ENCODE measurements around the gene DYRK2.

DYRK2 gene

GRCh38 chr12:67645601-67646000 lies 2.9 kb upstream of the DYRK2 start:
- no peak for DNase-seq
- no peak for TF ChIP-seq CTCF (IDR thresholded peaks at IDR 0.05)
- Histone ChIP-seq H3K27ac (no peak overlapping the region), H3K4me1 (peaks cover 0 to 5% (median 1%) of the 10 kb centered on the region in 4 donors), H3K27me3 (no peaks in the 10 kb centered on the region), H3K9me3 (no peaks in the 10 kb centered on the region), H3K36me3 (no peaks in the 10 kb centered on the region), H3K4me3 (no peak overlapping the region)
- intact Hi-C loops (cut with DNase I; ENCODE audit: low total_unique reads) = loop anchor here (5.0 to 10.0 kb wide), 2 partner anchors 201 to 297 kb away; no protein-coding TSS in a partner anchor

DNA sequence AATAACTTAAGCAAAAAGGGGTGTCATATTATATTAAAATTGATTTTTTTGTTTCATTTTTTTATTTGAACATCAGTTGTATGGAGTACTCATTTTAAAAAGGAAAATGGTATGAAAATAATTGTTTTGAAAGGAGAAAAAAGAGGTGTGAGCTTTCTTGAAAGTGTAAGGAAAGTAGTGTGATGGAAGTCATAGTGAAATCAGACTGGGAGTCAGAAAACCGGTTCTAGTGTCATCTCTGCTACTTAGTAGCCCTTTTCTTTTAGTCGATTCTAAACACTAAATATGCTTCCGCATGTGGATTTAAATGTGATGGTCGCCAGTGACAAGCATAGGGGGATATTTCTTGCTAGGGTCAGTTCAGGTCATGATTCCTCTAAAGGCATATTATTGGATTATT lies 1.8 kb upstream of the DYRK2 start:
- H3K36me3 ChIP-seq = no peaks in the 10 kb centered on the region
- H3K9me3 ChIP-seq = no peaks in the 10 kb centered on the region
- intact Hi-C loops (cut with DNase I; ENCODE audit: low total_unique reads) = loop anchor here (5.0 to 10.0 kb wide), 2 partner anchors 202 to 296 kb away; no protein-coding TSS in a partner anchor
- H3K4me3 ChIP-seq = no peak overlapping the region
- peaks cover 0 to 14% (median 10%) of the 10 kb centered on the region in 4 donors for H3K4me1 ChIP-seq
- no peak overlapping the region for H3K27ac ChIP-seq
- no peak for DNase-seq
- no peak for TF ChIP-seq CTCF (IDR thresholded peaks at IDR 0.05)
- no peaks in the 10 kb centered on the region for H3K27me3 ChIP-seq

DNA sequence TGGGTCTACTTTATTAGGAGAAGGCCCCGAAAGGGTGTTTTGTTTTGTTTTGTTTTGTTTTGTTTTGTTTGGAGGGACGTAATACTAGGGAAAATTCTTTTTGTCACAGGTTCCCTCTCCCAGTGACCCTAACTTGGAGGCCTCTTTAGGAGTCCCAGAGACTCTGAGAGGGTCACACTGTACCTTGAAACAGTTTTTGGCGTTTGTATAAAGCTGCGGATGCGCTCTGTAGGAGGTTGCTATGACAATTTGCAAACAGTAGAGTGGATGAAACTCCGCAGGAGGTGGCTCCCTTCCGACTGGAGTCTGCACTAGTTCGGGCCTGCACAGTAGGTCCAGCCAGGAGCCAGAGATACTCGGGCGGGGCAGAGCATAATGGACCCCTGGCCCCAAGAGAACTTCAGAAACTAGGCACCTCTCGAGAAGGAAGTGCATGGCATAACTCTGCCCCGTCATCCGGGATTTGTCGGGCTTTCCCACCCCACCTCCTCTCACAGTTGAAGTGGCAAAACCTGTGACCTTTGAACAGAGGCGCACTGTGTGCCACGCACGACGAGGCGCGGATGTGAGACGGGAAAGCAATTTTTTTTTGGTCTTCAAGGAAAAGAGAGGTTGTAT lies 1.3 kb upstream of the DYRK2 start:
- intact Hi-C loops (cut with DNase I; ENCODE audit: low total_unique reads) = loop anchor here (5.0 to 10.0 kb wide), 2 partner anchors 202 to 295 kb away; no protein-coding TSS in a partner anchor
- peaks cover 0 to 20% (median 12%) of the 10 kb centered on the region in 4 donors for H3K4me1 ChIP-seq
- H3K36me3 ChIP-seq = no peaks in the 10 kb centered on the region
- no peaks in the 10 kb centered on the region for H3K9me3 ChIP-seq
- no peak for DNase-seq
- H3K27ac ChIP-seq = peak overlapping the region; percentile 96 to 97
- TF ChIP-seq CTCF (IDR thresholded peaks at IDR 0.05) = no peak
- H3K4me3 ChIP-seq = peak overlapping the region; percentile 93 to 100
- H3K27me3 ChIP-seq = no peaks in the 10 kb centered on the region

DNA sequence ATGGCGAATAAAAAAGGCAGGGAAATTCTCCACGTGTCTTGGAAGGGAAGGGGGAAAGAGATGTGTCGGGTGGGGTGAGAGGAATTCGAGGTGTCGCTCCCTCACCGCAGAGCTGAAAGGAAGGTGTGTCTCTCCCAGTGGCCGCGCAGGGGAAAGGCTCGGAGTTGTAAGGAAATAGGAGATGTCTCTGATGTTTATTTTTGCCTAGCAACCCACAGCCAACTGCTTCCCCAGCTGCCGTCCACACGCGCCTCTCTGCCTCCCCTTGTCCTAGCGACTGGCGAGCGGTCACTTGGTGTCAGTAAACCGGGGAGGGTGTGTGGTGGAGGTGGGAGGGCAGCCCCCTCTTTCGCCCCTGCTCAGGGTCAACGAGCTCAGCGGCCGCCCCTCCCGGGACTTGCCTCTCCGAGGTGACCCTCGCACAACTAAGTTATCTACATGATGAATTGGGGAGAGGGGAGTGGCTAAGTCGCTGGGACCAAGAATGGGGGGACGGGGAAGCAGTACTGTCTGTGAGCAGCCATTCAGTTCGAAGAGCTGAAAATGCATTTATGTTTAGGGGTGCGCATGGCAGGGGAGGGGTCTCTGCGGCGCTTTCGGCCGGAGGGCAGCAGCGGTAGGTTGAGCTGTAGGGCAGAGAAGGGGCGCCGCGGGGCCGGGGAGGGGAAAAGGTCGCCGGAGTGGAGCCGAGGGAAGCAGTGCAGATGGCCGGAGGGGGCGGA lies 585 bp upstream of the DYRK2 start:
- peak; percentile 84 to 85 for DNase-seq
- peak; percentile 37 to 38 for TF ChIP-seq CTCF (IDR thresholded peaks at IDR 0.05)
- peak overlapping the region; percentile 93 to 100 for H3K4me3 ChIP-seq
- peaks cover 0 to 26% (median 17%) of the 10 kb centered on the region in 4 donors for H3K4me1 ChIP-seq
- no peaks in the 10 kb centered on the region for H3K27me3 ChIP-seq
- intact Hi-C loops (cut with DNase I; ENCODE audit: low total_unique reads) = loop anchor here (2.0 to 10.0 kb wide), 3 partner anchors 29 to 294 kb away; no protein-coding TSS in a partner anchor
- no peaks in the 10 kb centered on the region for H3K9me3 ChIP-seq
- H3K27ac ChIP-seq = peak overlapping the region; percentile 96 to 97
- H3K36me3 ChIP-seq = no peaks in the 10 kb centered on the region

- no peak for TF ChIP-seq CTCF (IDR thresholded peaks at IDR 0.05)
- Histone ChIP-seq H3K4me1 (peaks cover 0 to 39% (median 27%) of the 10 kb centered on the region in 4 donors), H3K27ac (peak overlapping the region; percentile 96 to 97), H3K36me3 (no peaks in the 10 kb centered on the region), H3K4me3 (peak overlapping the region; percentile 93 to 100), H3K9me3 (no peaks in the 10 kb centered on the region), H3K27me3 (no peaks in the 10 kb centered on the region)
- DNase-seq = no peak
- intact Hi-C loops (cut with DNase I; ENCODE audit: low total_unique reads) = loop anchor here (2.0 to 10.0 kb wide), 3 partner anchors 28 to 293 kb away; no protein-coding TSS in a partner anchor
Measured at GRCh38 chr12:67649261-67649569, 670 bp downstream of the DYRK2 start.
